ENCODE data around the gene NTNG2.
A peak's percentile ranks its signal among the peaks of the same experiment; 100 is the strongest.

The NTNG2 gene

DNA sequence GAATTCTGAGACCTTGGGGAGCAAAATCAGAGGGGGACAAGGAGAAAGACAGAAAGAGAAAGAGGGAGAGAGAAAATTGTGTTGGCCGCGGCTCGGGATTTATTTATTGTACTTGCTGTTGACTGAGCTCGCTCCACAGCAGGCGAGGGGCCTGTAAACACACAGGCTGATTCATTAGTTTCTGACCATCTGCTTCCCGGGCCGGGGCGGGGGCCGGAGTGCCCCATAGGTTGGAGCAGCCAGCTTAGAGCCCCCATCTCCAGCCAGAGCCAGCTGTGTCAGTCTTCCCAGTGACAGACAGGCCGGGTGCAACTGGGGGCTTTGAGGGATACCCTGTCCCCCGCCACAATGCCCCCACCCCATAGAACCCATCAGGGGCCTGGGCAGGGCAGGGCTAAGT, 30.9 kb downstream of the NTNG2 start (continued):
- TF ChIP-seq, protein P1, sequence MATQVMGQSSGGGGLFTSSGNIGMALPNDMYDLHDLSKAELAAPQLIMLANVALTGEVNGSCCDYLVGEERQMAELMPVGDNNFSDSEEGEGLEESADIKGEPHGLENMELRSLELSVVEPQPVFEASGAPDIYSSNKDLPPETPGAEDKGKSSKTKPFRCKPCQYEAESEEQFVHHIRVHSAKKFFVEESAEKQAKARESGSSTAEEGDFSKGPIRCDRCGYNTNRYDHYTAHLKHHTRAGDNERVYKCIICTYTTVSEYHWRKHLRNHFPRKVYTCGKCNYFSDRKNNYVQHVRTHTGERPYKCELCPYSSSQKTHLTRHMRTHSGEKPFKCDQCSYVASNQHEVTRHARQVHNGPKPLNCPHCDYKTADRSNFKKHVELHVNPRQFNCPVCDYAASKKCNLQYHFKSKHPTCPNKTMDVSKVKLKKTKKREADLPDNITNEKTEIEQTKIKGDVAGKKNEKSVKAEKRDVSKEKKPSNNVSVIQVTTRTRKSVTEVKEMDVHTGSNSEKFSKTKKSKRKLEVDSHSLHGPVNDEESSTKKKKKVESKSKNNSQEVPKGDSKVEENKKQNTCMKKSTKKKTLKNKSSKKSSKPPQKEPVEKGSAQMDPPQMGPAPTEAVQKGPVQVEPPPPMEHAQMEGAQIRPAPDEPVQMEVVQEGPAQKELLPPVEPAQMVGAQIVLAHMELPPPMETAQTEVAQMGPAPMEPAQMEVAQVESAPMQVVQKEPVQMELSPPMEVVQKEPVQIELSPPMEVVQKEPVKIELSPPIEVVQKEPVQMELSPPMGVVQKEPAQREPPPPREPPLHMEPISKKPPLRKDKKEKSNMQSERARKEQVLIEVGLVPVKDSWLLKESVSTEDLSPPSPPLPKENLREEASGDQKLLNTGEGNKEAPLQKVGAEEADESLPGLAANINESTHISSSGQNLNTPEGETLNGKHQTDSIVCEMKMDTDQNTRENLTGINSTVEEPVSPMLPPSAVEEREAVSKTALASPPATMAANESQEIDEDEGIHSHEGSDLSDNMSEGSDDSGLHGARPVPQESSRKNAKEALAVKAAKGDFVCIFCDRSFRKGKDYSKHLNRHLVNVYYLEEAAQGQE (tag by site-specific recombination; IDR thresholded peaks at IDR 0.05), result no peak

DNA sequence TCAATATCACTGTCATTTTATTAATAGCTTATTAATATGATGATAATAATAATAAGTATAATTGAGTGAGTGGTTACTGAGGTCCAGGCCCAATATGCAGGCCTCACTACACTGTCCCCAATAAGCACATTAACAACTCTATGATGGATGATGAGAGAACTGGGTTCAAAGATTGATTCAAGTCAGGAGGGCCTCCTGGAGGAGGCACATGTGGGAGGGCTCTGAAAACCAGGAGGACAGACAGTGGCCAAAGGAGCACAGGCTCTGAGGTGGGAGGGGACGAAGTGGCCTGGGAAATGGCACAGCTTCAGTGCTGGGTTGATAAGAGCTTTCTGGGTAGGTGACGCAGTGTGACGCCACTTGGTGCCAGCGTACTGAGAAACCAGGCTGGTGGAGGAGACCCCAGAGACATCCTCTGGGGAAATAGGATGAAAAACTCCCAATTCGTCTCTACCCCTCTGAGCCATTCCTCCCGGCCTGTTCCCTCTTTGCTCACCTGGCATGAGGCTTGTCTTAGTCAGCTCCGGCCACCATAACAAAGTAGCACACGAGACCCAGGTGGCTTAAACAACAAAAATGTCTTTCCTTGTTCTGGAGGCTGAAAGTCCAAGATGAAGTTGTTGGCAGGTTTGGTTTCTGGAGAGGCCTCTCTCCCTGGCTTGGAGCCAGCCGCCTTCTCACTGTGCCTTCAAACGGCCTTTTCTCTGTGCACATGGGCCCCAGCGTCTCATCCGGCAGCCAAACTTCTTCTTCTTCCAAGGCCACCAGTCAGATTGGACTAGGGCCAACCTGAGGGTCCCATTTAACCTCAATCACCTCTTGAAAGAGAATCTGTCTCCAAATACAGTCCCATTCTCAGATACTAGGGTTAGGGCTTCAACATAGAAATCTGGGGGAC, 31.6 kb downstream of the NTNG2 start:
- H3K27ac ChIP-seq (ENCODE audit: extremely low read depth, low read depth, low read length), result no peak overlapping the region
- H3K36me3 ChIP-seq (ENCODE audit: control insufficient read depth in 2 of 2, insufficient read depth in 1 of 2, low read length in 2 of 2), result no peaks in the 10 kb centered on the region
- H3K4me1 ChIP-seq (ENCODE audit: control insufficient read depth, insufficient read depth, low read length), result no peaks in the 10 kb centered on the region
- no peak for TF ChIP-seq ZNF223 (tag by site-specific recombination; IDR thresholded peaks at IDR 0.05)
- TF ChIP-seq ZNF211 (tag by site-specific recombination; IDR thresholded peaks at IDR 0.05; ENCODE audit: low read depth), result no peak
- no peak for TF ChIP-seq ZNF600 (tag by site-specific recombination; IDR thresholded peaks at IDR 0.05)
- TF ChIP-seq ZNF391 (tag by site-specific recombination; IDR thresholded peaks at IDR 0.05; ENCODE audit: borderline replicate concordance, low read depth), result peak; percentile 99
- TF ChIP-seq ZNF266 (tag by site-specific recombination; IDR thresholded peaks at IDR 0.05; ENCODE audit: low read depth), result no peak
- no peak for TF ChIP-seq TCF7L2 (IDR thresholded peaks at IDR 0.05; ENCODE audit: borderline replicate concordance, low read depth, low read length)
- 0 out of 2 replicates have a peak, but pooled peaks have one; percentile 19 for TF ChIP-seq ZNF548 (tag by site-specific recombination; IDR thresholded peaks at IDR 0.05)
- TF ChIP-seq ZNF341 (tag by site-specific recombination; IDR thresholded peaks at IDR 0.05; ENCODE audit: low read depth), result no peak
- no peak for TF ChIP-seq ZNF701 (tag by site-specific recombination; IDR thresholded peaks at IDR 0.05)
- no peak for TF ChIP-seq ZNF501 (tag by site-specific recombination; IDR thresholded peaks at IDR 0.05)
- TF ChIP-seq GLIS2 (tag by site-specific recombination; IDR thresholded peaks at IDR 0.05), result no peak
- no peak for TF ChIP-seq ZSCAN30 (tag by site-specific recombination; IDR thresholded peaks at IDR 0.05)
- TF ChIP-seq, protein P2, sequence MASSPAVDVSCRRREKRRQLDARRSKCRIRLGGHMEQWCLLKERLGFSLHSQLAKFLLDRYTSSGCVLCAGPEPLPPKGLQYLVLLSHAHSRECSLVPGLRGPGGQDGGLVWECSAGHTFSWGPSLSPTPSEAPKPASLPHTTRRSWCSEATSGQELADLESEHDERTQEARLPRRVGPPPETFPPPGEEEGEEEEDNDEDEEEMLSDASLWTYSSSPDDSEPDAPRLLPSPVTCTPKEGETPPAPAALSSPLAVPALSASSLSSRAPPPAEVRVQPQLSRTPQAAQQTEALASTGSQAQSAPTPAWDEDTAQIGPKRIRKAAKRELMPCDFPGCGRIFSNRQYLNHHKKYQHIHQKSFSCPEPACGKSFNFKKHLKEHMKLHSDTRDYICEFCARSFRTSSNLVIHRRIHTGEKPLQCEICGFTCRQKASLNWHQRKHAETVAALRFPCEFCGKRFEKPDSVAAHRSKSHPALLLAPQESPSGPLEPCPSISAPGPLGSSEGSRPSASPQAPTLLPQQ (tag by site-specific recombination; IDR thresholded peaks at IDR 0.05), result peak; percentile 65; the same call in 1 of the 2 replicates
- TF ChIP-seq ZNF48 (tag by site-specific recombination; IDR thresholded peaks at IDR 0.05), result no peak
- H3K4me3 ChIP-seq (ENCODE audit: low read depth, low read length), result no peak overlapping the region
- H3K9me3 ChIP-seq (ENCODE audit: control insufficient read depth, insufficient read depth, low read depth, low read length), result no peaks in the 10 kb centered on the region
- POLR2A ChIA-PET, result no interaction called here
- CTCF ChIA-PET, result interaction anchor here (0.7 to 1.7 kb wide), 2 partner anchors 24 to 43 kb away, joined by 3 to 8 read pairs; no protein-coding TSS in a partner anchor

DNA sequence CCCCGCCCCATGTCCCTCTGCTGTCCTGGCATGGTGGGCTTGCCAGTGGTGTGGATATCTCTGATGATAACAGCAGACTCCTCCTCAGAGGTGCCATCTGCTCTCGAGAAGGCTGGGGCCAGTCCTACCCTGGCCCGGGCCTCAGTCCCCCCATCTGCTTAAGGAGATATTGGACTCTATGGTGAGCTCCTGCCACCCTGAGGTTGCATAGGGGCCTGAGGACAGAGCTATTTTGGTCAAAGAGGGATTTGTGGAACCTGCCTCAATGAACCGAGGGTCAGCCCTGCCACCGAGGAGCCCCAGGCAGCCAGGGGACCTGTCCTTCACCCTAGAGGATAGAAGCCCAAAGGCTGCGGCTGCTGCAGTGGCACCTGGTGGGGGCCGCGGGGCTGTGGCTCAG, 32.6 kb downstream of the NTNG2 start:
- ChIA-PET CTCF (interaction anchor here (0.6 kb wide), 2 partner anchors 20 to 351 kb away, joined by 3 read pairs; no protein-coding TSS in a partner anchor), POLR2A (no interaction called here)
- H3K36me3 ChIP-seq (ENCODE audit: control insufficient read depth in 2 of 2, insufficient read depth in 1 of 2, low read length in 2 of 2), result no peaks in the 10 kb centered on the region
- TF ChIP-seq BCL11B (tag by site-specific recombination; IDR thresholded peaks at IDR 0.05; ENCODE audit: low read depth), result no peak
- TF ChIP-seq ZNF19 (tag by site-specific recombination; IDR thresholded peaks at IDR 0.05; ENCODE audit: low read depth), result no peak
- TF ChIP-seq GFI1B (tag by site-specific recombination; IDR thresholded peaks at IDR 0.05), result no peak
- TF ChIP-seq ZNF140 (tag by site-specific recombination; IDR thresholded peaks at IDR 0.05), result no peak
- no peak for TF ChIP-seq ZNF335 (tag by site-specific recombination; conservative IDR thresholded peaks at IDR 0.05)
- H3K4me1 ChIP-seq (ENCODE audit: control insufficient read depth, insufficient read depth, low read length), result no peaks in the 10 kb centered on the region
- no peak overlapping the region for H3K4me3 ChIP-seq (ENCODE audit: low read depth, low read length)
- H3K27ac ChIP-seq (ENCODE audit: extremely low read depth, low read depth, low read length), result no peak overlapping the region
- no peaks in the 10 kb centered on the region for H3K9me3 ChIP-seq (ENCODE audit: control insufficient read depth, insufficient read depth, low read depth, low read length)
